ENCODE measurements around the gene RUNX2.
A peak's percentile ranks its signal among the peaks of the same experiment; 100 is the strongest.

RUNX2 gene

DNA sequence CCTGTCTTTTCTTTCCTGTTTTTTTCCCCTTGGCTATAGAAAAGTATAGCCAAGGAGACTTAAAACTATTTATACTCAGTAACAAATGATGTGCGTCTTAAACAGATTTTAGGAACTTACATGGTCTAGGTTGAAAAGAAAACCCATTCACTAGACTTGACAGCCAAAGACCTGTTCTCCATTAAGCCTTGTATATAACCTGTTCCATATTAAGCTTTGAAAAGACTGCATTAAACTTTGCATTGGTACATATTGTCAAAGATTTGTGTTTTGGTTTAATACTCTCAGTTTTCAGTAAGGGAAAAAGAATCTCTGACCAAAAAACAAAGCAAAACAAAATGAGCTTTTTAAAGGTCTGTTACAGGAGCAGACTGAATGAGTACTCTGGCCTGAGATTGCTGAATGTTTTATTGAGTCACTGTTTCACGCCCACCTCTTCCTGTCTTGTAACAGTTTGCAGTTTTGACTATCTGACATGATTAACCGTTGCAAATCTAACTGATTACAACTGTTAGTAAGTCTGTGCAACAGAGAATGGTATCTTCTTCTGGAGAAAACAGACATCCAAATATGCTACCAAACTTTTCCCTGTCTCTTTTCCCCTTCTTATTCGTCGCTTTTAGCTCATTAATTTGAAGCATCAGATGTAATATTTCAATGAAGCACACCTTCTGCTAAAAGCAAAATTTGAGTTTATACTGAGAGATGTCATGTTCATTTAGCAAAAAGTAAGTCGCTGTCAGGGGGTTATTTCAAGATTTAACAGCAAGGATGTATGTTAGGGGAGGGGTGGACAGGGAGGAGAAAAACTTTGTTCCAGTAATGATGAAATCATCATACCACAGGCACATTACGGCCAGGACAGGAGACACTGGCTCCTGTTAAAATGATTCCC is 108.7 kb downstream of the RUNX2 start:
- no peak for DNase-seq

DNA sequence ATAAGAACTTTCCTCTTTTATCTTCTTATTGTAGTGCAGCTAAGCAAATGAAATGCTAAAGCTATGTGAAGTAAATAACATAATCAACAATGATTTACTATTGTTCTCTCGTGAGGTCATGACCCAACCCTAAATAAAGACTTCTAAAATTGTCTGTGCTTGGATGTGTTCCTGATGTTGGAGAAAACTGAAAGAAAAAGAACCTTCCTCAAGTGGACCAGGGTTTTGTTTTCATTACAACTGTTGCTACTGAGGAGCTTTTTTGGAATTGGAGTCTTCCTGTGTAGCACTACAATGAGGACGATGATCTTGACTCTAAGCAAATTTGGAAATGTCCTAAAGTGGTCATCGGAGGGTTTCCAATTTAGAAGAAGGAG is 109.3 kb downstream of the RUNX2 start:
- DNase-seq: no peak

DNA sequence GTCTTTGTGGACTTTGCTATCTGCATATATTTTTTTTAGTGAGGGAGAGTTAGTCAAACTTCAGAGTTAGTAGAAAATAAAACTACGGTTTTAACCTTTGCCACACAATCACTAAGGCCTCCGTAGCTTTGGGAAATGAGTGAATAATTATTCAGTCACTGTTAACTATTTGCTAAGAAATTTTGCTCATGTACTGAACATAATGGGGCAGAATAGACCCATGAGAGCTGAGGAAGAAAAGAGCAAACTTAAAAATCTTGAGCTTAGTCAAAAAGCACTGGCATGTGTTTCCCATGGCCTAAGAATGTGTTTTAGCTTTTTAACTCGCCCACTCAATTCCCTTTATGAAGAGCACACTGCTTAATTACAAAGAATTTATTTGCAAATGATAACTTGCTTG is 110.0 kb downstream of the RUNX2 start:
- DNase-seq: no peak

DNA sequence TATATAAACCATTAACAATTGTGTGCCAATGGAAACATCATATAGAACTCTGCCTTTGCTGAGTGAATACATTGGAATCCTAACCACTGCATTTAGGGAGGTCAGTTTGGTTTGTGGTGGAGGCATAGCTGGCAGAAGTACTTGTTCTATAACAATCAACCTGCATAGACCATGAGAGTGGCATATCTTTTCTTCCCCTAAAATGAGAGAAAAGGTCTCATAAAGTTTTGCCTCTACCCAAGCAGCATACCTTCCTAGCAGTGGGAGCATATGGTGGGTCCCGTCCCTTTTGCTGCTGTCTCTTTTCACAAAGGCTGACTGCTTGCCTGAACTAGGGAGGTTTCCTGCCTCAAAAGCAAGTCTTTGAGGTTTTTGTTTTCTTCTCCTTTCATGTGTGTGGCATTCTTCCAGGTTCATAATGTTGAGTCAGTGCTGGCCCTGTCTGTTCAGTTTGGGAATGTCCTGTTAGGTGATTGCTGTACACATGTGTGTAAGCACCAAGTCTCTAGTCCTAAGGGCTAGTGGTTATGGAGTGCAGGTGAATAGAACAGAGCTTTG is 110.8 kb downstream of the RUNX2 start:
- DNase-seq: no peak

DNA sequence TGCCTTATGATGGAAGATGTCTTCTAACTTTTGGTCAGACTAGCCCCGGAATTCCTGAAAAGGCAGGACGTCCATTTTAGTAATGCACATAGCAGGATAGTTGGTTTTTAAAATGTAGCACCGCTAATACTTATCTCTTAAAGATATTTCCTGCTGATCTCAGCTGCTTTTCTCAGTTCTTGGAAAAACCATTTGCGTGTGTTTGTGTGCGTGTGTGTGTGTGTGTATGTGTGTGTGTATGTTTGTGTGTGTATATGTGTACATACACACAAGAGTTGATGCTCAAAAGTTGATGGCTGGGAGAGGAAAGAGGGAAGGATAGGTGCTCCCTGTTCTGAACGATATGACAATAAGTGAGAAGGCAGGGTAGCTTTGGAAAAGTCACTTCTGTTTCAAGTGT is 111.3 kb downstream of the RUNX2 start:
- DNase-seq: no peak

DNA sequence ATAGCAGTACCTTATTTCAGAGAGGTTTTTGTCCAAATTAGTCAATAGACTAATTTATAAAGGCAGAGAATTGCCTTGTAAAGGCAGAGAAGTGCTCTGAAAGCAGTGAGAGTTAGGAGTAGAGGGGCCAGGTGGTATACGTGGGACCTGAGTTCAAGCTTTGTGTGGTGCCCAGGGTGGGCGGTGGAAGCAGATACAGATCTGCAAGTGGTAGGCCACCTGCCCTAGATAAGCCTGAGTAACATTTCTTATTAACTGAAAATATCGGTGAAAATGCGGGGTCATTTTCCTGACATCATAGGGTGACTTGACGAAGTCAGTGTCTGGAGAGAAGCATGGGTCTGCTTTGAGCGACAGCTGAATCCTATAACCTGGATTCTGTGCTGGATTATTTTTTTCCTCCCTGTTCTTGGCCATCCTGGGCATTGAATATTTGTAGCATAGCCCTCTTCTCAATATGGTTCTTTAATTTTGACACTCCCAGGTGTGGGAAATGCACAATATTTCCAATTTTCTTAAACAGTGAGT is 111.8 kb downstream of the RUNX2 start:
- DNase-seq: no peak

DNA sequence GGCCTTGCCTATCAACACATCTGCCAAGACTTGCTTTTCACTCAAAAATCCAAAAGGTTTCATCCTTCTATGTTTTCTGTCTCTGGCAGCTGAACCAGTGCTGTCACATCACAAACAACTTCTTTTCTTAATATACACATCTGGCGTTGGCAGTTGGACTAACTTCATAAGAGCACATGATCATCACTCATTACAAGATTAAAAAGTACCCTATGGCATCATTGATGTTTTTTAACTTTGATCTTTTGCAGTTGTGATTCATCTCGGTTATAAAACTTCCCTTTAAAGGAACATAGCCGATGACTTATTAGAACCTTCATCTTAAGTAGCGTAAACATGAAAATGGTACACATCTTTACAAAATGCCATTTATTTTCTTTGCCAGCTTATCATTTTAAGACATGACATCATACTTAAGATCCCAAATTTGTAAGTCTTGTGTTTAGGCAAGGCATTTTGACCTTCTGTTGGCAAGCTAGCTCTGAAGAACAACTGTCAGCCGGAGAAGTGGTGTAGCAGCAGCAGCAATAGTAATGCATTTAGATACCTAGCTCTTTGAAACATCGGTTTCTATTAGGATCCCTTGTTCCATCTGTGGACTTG is 113.8 kb downstream of the RUNX2 start:
- DNase-seq: no peak

DNA sequence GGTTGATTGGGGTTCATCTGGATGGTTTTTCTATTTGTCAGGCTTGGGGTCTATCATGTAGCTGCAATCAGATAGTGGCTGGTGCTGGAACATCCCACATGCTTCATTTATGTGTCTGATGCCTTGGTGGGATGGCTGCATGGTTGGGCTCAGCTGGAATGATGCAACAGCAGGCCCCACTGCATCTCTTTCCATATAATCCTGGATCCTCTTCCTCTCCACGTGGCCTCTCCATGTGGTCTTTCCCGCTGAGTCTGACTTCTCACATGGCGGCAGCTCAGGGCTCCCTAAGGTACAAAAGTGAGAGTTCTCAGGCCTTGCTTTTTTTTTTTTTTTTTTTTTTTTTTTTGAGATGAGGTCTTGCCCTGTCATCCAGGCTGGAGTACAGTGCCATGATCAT is 114.6 kb downstream of the RUNX2 start:
- DNase-seq: no peak

DNA sequence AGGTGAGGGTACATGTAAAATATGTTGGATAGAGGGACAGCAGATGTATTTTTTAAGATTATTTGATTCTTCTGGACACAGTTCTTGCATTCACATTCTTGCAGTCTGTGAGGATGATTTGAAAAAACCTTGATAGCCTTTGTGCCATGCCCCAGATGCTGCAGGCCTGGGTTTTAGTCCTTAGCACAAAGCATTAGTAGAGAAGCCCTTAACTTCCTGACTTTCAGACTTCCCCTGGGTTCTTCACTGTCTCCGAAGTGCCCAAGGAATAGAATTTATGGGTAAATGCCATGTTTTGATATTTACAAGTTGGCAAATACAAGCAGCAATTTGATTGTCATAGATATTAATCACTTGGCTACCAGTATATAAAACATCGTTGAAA is 117.2 kb downstream of the RUNX2 start:
- no peak for DNase-seq

DNA sequence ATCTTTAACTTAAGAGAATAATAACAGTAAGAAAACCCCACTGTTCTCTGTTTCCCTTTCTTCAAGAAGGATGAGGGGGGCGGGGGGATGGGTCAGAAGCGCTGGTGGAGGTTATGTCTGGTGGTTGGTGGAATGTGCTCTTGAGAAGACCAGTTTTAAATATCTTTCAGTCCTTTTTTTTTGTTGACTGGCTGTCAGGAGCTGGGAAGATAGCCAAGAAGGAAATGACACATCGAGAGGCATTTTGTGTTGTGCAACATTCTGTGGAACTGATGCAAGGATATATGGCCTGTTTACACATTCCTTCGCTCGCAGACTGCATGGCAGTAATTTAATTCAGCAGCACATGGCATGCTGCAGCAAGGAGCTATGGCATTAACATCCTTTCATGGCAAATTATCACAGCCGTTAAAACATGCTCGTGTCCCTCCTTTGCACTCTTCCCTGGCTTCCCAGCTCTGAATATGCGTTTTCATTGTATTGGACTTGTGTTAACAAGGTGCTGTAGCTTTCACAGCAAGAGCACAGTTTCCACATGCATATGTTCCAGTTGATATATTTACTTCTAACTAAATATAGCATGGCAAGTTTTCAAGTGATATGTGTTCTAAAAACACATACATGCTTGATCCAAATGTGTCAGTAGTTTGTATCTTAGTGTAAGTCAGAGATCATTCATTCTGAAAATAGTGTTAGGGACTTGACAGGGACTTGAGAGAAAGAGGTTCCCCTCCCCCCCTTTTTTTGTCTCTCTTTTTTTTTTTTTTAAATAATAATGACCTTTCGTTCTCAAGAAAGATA is 117.8 kb downstream of the RUNX2 start:
- DNase-seq: peak; percentile 28

DNA sequence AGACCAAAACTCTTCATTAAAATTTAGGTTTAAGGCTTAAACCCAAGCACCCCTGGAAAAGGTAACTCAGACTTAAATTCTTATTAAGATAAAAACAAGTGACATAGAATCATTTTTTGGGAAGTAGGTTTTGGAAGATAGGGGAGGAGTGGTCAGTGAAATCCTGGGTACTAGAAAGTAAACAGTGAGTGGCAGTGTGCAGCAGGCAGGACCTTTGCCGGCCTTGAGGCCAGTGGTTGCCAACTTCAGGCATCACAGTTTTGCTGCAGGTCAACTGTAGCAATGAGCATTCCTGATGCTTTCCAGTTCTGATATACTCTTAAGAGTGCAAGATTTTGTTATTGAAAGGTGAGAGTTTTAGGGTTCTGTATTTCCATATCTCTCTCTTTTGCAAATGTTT is 118.9 kb downstream of the RUNX2 start:
- DNase-seq: no peak

DNA sequence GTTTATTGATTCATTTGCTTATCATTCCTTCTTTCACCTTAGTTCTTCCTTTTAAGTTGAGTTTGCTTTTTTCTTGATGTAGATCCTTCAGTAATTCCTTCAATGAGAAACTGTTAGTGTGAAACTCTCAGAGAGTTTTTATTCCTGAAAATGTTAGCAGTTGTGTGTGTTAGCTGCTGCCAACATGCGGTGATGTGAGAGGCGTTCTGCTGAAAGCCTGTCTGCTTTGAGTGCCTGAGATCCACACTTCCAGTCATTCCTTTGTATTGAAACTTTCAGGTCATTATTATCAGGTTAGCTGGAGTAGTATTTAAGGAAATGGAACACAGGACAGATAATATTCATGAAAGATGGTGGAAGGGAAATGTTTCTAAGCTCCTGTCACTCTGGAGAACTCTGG is 119.6 kb downstream of the RUNX2 start:
- DNase-seq: no peak

DNA sequence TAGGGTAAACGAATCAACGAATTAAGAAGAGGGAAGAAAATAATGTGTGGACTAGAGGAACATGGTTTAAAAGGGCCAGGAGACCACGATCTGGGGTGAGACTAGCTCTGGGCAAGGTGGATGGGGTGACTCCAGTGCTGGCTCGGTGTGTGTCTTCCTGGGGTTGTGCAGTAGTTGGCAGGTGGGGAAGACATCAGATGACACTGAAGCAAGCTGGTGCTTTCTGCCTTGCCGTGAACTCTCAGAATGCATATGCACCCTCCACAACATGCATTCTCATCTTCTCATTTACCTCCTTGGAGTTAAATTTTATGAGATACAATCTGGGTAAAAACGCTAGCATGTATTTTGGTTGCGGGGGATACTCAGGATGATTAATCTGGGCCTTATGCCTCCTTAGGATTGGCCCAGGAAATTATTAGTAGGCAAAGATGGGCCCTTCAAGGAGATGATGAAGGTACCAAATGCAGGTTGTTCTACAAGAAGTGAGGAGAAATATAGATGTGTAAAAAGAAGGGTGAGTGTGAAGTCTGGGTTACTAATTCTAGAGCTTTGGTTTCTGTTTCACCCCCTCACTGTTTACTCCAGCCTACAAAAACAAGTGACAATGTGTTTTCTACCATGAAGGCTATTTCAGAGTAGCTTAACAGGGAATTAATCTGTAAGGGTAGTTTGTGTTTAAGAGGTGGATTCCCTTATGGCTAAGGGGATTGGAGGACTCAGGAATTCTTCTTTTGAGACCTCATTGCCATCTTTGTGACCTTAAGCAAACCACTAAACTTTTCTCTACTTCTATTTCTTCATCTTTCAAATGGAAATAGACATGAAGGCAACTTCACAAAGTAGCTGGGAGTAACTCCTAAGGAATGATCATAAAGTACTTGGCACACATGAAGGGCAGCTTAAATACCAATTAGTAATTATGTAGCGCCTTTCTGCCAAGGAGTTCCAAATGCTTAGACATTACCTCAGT is 120.6 kb downstream of the RUNX2 start:
- DNase-seq: no peak

DNA sequence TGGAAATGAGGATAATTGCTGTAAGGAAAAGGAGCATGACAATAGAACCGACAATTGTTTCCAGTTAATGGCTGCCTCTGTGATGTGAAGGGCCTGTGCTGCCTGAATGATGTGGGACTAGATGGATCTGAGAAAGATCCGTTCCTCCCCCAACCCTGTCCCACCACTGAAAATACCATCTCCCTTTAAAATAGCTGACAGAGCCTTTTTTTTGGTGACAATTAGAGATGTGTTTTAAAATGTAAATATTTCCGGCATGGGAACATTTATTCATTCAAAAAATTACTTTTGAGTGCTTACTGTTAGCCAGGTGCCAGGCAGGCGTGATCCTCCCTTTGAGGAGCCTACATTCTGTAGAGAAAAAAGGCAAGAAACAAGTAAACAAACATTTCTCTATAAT is 122.0 kb downstream of the RUNX2 start:
- DNase-seq: no peak

DNA sequence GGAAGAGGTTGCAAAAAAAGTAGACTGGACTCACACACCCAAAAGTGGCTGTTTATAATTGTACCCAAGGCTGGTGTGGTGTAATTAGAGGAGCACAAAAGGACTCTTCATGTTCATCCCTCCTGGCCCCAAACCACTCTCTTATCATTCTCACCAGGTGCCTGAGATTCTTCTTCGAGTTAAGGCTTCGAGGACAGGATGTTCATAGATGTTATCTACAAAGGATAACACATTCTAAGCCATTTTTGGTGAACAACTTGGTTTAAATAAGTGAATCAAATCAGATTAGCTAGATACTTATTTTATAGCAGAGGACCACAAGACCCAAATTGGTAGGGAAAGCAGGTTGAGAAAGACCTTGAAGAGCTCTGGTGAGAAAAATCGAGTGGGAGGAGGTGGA is 122.7 kb downstream of the RUNX2 start:
- no peak for DNase-seq

DNA sequence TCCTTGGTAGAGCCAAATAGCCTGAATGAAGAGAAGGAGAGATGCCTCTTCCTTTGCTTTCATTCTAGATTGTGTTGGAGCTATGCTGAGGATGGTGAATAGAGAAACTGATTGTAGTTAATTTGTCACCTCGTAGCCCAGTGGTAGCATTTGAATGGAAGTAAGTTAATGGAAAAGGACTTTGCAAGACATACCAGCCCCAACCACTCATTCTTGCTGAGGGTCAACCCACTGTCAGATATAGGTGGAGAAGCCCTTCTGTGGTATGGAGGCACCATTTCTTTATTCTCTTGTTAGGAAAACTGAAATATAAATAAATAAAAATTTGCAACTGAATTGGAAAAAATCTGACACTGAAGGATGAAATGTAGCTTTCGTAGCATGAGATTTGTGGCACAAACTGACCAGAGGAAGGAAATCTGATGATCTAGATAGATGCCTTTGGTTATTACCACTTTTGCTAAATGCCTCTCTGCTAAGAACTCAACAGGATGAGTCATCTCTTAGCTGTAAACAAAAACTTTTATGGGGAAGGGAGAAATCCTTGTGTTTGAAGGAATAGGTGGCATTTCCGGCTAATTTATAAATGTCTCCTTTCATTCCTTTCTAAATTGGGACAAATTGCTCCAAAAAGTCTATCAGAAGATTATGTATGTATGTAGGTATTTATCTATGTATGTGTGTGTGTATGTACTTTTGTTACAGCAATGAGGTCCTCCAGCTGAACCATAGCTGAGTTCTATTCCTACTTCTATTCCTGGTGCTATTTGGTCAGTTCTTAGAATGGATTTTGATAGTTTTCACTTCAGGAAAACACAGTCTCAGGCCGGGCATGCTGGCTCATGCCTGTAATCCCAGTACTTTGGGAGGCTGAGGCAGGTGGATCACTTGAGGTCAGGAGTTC is 126.1 kb downstream of the RUNX2 start:
- DNase-seq: no peak

DNA sequence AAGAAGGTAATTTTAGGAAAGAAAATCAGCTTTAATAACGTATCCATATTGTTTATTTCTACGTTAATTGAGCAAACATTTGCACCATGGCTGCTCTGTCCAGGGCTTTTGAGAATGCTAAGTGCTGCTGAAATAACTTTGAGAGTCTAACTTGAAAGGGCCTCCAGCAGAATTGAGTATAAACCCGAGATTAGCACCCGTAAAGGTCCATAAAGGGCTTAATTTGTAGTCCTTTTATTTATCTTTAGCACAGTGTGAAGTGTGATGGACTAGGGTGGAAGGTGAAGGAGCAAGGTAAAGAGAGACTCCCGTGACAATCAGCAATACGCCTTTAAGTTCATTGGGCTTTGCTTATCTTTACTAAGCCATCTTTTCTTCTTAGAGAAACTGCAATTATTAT is 127.3 kb downstream of the RUNX2 start:
- DNase-seq: no peak

DNA sequence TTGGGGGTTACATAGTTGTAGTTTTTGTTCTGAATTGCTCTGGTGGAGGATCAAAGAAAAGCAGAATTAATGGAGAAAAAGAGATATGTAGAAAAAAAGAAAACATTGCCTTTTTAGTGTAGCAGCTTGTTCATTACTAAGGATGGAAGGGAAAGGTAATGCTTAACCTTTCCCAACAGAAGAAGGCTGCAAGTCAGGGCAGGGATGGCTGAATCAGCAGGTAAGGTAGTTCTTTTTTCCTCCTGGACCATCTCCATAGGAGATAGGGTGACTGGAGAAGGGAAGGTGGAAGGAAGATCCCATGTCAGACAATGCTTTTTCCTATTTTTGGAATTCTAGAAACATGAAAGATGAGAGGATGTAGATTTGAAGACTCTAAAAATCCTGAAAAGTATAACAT is 129.0 kb downstream of the RUNX2 start:
- no peak for DNase-seq

DNA sequence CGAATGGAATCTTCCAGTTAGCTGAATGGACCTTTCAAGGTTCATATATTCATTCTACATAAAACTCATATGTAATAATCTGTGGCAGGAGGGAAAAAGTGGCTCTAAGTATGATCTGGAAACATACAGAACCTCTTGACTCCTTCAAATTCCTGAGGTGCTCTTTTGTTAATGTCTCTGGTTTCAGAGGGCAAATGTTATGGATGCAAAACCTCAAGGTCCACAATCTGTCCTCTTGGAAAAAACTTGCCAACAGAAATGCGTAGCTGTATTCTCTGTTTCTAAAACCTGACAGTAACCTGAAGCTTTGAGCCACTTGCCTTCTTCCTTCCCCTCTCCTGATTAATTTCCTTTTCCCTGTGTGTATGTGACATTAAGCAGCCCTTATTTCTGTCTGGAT is 130.5 kb downstream of the RUNX2 start:
- DNase-seq: no peak

DNA sequence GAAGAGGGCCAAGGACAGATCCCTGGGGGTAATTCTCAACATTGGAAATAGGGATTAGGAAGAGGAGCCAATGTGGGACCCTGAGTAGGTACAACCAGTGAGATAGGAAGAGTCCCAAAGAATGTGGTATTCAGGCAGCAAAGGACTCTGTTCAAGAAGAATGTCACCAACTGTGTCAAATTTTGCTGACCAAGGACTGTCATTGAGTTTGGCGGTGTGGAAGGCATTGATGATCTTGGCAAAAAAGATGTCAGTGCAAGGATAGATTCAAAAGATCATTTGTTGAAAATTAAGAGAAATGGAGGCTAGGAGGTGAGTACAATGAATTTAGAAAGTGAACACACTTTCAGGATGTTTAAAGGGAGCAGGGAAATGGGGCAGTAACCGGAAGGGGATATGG is 132.0 kb downstream of the RUNX2 start:
- no peak for DNase-seq

DNA sequence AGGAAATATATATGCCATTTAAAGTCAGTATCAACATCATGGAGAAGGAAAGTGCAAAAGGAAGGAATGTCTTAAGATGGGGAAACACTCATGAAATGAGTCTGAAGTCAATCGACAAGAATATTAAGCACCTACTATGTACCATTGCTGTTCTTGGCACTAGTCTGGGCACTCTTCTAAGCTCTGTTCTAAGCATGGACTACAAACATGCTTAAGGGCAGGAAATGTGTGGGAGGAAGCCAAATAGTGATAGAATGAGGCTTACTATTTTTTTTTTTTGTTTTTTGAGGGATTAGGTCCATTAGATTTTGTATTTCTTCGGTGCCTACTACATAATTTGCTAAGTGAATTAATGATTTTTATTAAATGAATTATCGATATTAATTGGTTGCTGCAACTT is 133.4 kb downstream of the RUNX2 start:
- no peak for DNase-seq
